NCI-H748 treated with DMSO at 0.1 percent for 48 hours (cell line): ENCODE measurements around the gene SLC25A43.

Experiments used
- DNase-seq: peaks from one replicate; lab custom pipeline; 2025; lab: John Stamatoyannopoulos, UW

SLC25A43 gene

DNA sequence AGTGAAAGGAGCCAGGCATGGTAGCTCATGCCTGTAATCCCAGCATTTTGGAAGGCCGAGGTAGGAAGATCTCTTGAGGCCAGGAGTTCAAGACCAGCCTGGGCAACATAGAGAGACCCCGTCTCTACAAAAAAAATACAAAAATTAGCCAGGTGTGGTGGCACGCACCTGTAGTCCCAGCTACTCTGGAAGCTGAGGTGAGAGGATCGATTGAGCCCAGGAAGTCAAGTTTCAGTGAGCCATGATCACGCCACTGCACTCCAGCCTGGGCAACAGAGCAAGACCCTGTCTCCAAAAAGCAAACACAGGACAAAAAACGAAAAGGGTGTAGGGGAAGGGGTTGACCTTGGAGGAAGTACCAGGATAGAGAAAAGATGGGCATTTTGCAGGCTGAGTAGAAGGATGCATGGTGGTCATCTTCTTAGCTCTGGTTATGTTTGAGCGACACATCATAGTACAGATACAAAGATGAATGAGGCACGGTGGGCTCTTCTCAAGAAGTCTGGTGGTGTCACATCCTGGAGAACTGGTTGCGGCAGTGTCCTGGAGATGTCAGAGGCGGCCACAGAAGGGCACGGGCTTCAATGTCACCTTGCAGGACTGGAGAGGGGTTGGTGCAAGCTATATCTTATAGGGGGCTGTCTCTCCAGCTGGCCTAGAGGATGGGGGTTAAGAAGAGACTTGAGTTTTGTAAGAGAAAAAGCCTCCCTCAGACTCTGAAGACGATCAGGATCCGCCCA is 101.1 kb downstream of the SLC25A43 start:
- no peak for DNase-seq

DNA sequence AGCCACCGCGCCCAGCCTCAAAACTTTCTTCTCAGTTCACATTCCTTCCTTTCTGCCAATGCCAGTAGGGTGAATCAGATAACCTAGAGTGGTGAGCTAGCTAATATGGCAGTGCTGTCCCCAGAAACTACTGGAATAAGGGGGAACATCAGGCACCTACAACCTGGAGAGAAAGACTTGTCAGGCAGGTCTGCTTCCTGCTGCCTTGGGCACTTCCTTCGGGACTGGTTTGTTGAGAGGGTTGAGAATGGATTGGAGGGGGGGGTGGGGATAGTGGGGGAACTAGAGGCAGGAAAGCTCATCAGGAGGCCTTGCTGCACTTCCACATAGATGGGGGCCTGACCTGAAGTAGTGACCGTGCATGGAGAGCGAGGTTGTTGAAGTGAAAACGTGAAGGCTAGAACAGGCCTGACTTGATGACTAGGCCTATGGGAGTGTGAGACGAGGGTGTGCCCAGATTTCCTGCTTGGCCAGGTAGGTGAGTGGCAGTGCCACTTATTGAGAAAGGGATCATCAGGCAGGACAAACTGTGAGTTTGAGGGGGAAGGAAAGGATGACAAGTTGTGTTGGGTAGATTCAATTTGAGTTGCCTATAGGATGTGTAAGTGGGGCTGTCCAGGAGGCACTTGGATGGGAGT is 102.5 kb downstream of the SLC25A43 start:
- DNase-seq: no peak

DNA sequence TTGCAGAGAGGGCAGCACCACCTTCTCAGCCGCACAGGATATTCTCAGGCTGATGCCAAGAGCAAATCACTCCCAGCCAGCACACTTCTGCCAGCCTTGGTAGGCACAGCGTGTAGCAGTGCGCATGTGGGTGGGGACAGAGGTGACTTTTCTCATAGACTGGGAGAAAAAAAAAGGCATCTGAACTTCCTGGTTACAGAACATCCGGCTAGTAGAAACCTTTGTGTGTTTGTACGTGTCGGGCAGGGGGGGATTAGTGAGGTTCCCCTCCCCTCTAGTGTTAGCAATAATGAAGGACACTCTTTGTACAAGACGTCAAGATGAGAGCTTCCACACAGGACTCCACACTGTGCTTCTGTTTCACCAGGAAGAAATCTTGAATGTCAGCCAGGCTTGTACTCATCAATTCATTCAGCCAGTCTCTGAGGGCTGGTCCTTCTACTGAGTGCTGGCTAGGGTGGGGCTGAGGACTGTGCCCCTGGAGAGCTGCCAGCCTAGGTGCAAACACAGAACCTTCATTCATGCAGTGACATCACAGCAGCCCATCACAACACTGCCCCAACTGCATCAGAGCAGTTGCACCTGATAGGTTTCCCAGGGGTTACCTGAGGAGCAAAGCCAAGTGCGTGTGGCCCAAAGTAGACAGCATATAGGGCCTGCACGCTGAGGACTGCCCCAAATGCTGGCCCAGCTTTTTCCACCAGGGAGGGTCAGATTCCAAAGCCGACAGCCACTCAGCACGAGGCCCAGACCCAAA is 103.8 kb downstream of the SLC25A43 start:
- DNase-seq: peak; percentile 73

DNA sequence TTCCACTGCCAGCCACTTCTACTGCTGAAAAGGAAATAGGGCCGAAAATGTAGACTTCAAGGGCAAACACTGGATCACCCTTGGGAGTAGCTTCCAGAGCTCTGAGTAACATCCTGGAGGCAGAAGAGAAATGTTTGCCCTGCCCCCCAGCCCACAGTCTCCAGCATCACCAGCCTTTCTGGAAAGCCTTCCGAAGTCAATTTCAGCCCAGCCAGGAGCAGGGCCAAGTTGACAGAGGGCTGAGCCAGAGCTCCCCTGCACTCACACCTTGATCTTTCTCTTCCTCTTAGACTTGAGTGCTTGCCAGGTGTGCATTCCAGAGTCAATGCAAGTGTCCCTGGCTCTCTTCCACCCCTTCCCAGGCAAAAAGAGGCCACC is 104.3 kb downstream of the SLC25A43 start:
- DNase-seq: no peak
